ENCODE data around the gene ZNF804B.

Gene ZNF804B

DNA sequence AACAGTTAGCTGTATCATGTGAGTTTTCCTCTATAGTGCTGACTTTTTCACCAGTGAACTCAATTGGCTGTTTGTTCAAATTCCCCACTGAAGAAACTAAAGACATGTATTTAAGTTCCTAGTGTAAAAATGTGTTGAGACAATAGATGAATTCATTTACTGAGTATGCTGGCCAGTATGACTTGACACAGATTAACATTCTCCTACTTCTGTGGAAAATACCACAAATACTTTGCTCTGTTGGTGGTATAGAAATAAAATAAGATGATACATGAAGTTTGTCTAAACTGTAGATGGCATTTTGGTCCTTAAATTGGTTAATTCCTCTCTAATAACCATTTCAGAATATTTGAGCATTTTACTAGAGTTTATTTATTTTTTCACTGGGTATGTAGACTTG lies 263.7 kb downstream of the ZNF804B start:
- Histone ChIP-seq H3K79me2 (ENCODE audit: low read length) (no peaks in the 10 kb centered on the region), H3K4me1 (ENCODE audit: low read length) (no peaks in the 10 kb centered on the region), H3K36me3 (replicated peaks; ENCODE audit: low read depth, low read length) (no peaks in the 10 kb centered on the region), H3K4me3 (ENCODE audit: low read length) (no peak overlapping the region), H2AFZ (ENCODE audit: low read depth, low read length) (no peak overlapping the region), H3K9me3 (ENCODE audit: insufficient read depth, low read length) (no peaks in the 10 kb centered on the region), H4K20me1 (ENCODE audit: insufficient read depth, low read length) (no peaks in the 10 kb centered on the region), H3K4me2 (ENCODE audit: low read length) (no peak overlapping the region), H3K9ac (ENCODE audit: low read length) (no peak overlapping the region), H3K27me3 (ENCODE audit: low read depth, low read length) (no peaks in the 10 kb centered on the region), H3K27ac (ENCODE audit: low read length) (no peak overlapping the region)
- TF ChIP-seq, protein P1, sequence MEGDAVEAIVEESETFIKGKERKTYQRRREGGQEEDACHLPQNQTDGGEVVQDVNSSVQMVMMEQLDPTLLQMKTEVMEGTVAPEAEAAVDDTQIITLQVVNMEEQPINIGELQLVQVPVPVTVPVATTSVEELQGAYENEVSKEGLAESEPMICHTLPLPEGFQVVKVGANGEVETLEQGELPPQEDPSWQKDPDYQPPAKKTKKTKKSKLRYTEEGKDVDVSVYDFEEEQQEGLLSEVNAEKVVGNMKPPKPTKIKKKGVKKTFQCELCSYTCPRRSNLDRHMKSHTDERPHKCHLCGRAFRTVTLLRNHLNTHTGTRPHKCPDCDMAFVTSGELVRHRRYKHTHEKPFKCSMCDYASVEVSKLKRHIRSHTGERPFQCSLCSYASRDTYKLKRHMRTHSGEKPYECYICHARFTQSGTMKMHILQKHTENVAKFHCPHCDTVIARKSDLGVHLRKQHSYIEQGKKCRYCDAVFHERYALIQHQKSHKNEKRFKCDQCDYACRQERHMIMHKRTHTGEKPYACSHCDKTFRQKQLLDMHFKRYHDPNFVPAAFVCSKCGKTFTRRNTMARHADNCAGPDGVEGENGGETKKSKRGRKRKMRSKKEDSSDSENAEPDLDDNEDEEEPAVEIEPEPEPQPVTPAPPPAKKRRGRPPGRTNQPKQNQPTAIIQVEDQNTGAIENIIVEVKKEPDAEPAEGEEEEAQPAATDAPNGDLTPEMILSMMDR (IDR thresholded peaks at IDR 0.05; ENCODE audit: low read depth, low read length): no peak
- TF ChIP-seq EZH2phosphoT487 (IDR thresholded peaks at IDR 0.05; ENCODE audit: low read depth): no peak

DNA sequence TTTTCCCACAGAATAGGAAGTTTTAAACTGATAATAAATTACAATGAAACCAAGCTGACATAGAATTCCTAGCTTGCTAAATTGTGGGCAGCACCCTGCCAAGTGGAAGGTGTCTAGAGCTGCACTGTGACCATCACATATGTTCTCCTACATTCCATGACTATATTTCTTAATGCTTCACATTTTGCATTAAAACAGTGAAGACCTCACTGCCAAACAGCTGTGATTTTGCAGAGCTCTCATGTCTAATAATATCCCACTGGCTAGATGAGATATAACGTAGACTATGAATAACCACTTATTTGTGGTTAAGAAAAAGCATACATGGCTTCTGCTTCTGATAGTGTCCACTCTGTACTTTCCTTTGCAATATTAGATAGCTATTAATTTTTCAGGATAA lies 264.4 kb downstream of the ZNF804B start:
- Histone ChIP-seq H3K9ac (ENCODE audit: low read length) (no peak overlapping the region), H3K9me3 (ENCODE audit: insufficient read depth, low read length) (no peaks in the 10 kb centered on the region), H2AFZ (ENCODE audit: low read depth, low read length) (no peak overlapping the region), H3K4me2 (ENCODE audit: low read length) (no peak overlapping the region), H3K79me2 (ENCODE audit: low read length) (no peaks in the 10 kb centered on the region), H4K20me1 (ENCODE audit: insufficient read depth, low read length) (no peaks in the 10 kb centered on the region), H3K4me1 (ENCODE audit: low read length) (no peaks in the 10 kb centered on the region), H3K27ac (ENCODE audit: low read length) (no peak overlapping the region), H3K36me3 (replicated peaks; ENCODE audit: low read depth, low read length) (no peaks in the 10 kb centered on the region), H3K27me3 (ENCODE audit: low read depth, low read length) (no peaks in the 10 kb centered on the region), H3K4me3 (ENCODE audit: low read length) (no peak overlapping the region)
- TF ChIP-seq, protein P1 (IDR thresholded peaks at IDR 0.05; ENCODE audit: low read depth, low read length): no peak
- no peak for TF ChIP-seq EZH2phosphoT487 (IDR thresholded peaks at IDR 0.05; ENCODE audit: low read depth)

DNA sequence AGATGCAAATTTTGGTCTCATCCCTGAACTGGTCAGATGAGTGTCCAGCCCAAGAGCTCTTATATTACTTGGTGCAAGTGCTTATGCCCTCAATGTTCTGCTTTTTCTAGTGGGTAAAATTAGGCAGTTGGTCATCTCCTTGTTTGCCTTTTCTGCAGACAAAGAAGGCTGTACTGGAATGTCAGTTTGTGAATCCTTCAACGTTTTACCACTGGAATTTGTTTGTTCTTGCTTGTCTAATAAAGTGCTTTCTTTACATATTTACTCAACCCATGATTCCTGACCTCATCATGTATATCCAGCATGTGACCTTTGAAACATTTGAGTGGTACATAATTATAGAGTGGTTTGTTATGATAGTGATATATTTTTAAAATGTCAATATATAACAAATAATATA lies 268.3 kb downstream of the ZNF804B start:
- no peak overlapping the region for H2AFZ ChIP-seq (ENCODE audit: low read depth, low read length)
- no peaks in the 10 kb centered on the region for H3K79me2 ChIP-seq (ENCODE audit: low read length)
- no peaks in the 10 kb centered on the region for H3K36me3 ChIP-seq (replicated peaks; ENCODE audit: low read depth, low read length)
- no peaks in the 10 kb centered on the region for H3K4me1 ChIP-seq (ENCODE audit: low read length)
- no peaks in the 10 kb centered on the region for H3K27me3 ChIP-seq (ENCODE audit: low read depth, low read length)
- no peak for TF ChIP-seq EZH2phosphoT487 (IDR thresholded peaks at IDR 0.05; ENCODE audit: low read depth)
- TF ChIP-seq, protein P1 (IDR thresholded peaks at IDR 0.05; ENCODE audit: low read depth, low read length): no peak
- H3K4me3 ChIP-seq (ENCODE audit: low read length): no peak overlapping the region
- no peak overlapping the region for H3K4me2 ChIP-seq (ENCODE audit: low read length)
- H3K27ac ChIP-seq (ENCODE audit: low read length): no peak overlapping the region
- H3K9me3 ChIP-seq (ENCODE audit: insufficient read depth, low read length): no peaks in the 10 kb centered on the region
- H4K20me1 ChIP-seq (ENCODE audit: insufficient read depth, low read length): no peaks in the 10 kb centered on the region
- no peak overlapping the region for H3K9ac ChIP-seq (ENCODE audit: low read length)

DNA sequence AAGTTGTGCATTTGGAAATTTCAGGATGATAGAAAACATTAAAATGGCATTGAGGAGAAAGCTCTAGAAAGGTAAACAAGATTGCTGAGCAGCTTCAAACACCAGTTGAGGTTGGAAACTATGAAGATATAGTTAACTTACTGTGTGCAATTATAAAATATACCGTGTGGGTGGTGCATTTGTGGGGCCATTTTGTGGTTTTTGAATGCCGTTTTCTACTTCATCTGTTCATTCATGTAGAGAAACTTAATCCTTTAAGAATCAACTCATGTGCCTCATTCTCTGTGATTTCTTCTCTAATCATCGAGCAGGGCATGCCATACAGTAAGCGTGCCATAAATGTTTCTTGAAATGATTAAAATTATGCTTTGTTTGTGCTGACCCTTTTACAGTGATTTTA lies 268.8 kb downstream of the ZNF804B start:
- Histone ChIP-seq H3K79me2 (ENCODE audit: low read length) (no peaks in the 10 kb centered on the region), H3K27ac (ENCODE audit: low read length) (no peak overlapping the region), H2AFZ (ENCODE audit: low read depth, low read length) (no peak overlapping the region), H3K4me2 (ENCODE audit: low read length) (no peak overlapping the region), H3K4me3 (ENCODE audit: low read length) (no peak overlapping the region), H4K20me1 (ENCODE audit: insufficient read depth, low read length) (no peaks in the 10 kb centered on the region), H3K9me3 (ENCODE audit: insufficient read depth, low read length) (no peaks in the 10 kb centered on the region), H3K9ac (ENCODE audit: low read length) (no peak overlapping the region), H3K4me1 (ENCODE audit: low read length) (no peaks in the 10 kb centered on the region), H3K27me3 (ENCODE audit: low read depth, low read length) (no peaks in the 10 kb centered on the region), H3K36me3 (replicated peaks; ENCODE audit: low read depth, low read length) (no peaks in the 10 kb centered on the region)
- TF ChIP-seq, protein P1 (IDR thresholded peaks at IDR 0.05; ENCODE audit: low read depth, low read length): no peak
- no peak for TF ChIP-seq EZH2phosphoT487 (IDR thresholded peaks at IDR 0.05; ENCODE audit: low read depth)

Data from OCI-LY3 (cell line).